IMR-90 (cell line): ENCODE measurements around the gene KCNMA1. TPM values are rescaled to one million over a fixed set of nuclear protein-coding genes. Genes with fewer than 3 reads are reported as not detected.

Source experiments
- ATAC-seq: fragments of 200-7000 bp; cut with Tn5 transposase; 2 replicates; pipeline ENCODE4 v1.9.1; 2020; ENCODE audit warnings: low read depth, mild to moderate bottlenecking, moderate library complexity
- BruUV-seq: library from RNA; stranded (reverse); fragments of 400-500 nt; replicated peaks from 2 replicates; lab custom pipeline; 2021; lab: Mats Ljungman, UMichigan
- CTCF ChIA-PET: fragments of 300-600 bp; formaldehyde crosslinking; extraction: SDS; loops from one replicate; lab custom pipeline; 2021; ENCODE audit warnings: antibody characterized with exemption; lab: Yijun Ruan, JAX
- POLR2A ChIA-PET: fragments of 300-600 bp; sonication (Branson Sonifier 250); formaldehyde crosslinking; loops from one replicate; lab custom pipeline; 2022; ENCODE audit warnings: antibody characterized with exemption; ENCODE audit not compliant: unreplicated experiment; lab: Charles Lee
- DNase-seq: peaks from one replicate; pipeline ENCODE4 v3.0.0; 2013
- H2AFZ ChIP-seq: replicated peaks from 2 replicates; pipeline ENCODE3; 2013; ENCODE audit warnings: low read length, mild to moderate bottlenecking; ENCODE audit not compliant: poor library complexity
- H2AK5ac ChIP-seq: 2 replicates; pipeline ENCODE4 v1.6.1; 2013; ENCODE audit warnings: low read depth, low read length, inconsistent platforms
- H2AK9ac ChIP-seq: replicated peaks from 2 replicates; pipeline ENCODE3; 2013; ENCODE audit warnings: mild to moderate bottlenecking, low read depth, low read length, moderate library complexity; ENCODE audit not compliant: poor library complexity
- H2BK120ac ChIP-seq: 2 replicates; pipeline ENCODE4 v1.6.1; 2013; ENCODE audit warnings: low read depth, low read length, inconsistent platforms
- H2BK15ac ChIP-seq: 3 replicates; pipeline ENCODE4 v1.6.1; 2013; ENCODE audit warnings: low read depth, low read length, inconsistent platforms
- H2BK20ac ChIP-seq: 2 replicates; pipeline ENCODE4 v1.6.1; 2013; ENCODE audit warnings: low read depth, mild to moderate bottlenecking, inconsistent platforms, low read length, moderate library complexity
- H2BK5ac ChIP-seq: 2 replicates; pipeline ENCODE4 v1.6.1; 2013; ENCODE audit warnings: mild to moderate bottlenecking, low read depth, low read length, inconsistent platforms; ENCODE audit not compliant: poor library complexity, severe bottlenecking
- H3K14ac ChIP-seq: replicated peaks from 2 replicates; pipeline ENCODE4 v1.6.1; 2013; ENCODE audit warnings: low read depth, low read length, inconsistent platforms
- H3K18ac ChIP-seq: 2 replicates; pipeline ENCODE4 v1.6.1; 2013; ENCODE audit warnings: low read depth, low read length, control low read depth
- H3K23ac ChIP-seq: 2 replicates; pipeline ENCODE4 v1.6.1; 2013; ENCODE audit warnings: low read depth, low read length, inconsistent platforms
- H3K27ac ChIP-seq: 2 replicates; pipeline ENCODE4 v1.5.1; 2013; ENCODE audit warnings: mild to moderate bottlenecking, control low read depth, low read length; ENCODE audit not compliant: insufficient read depth
- H3K27me3 ChIP-seq: 2 replicates; pipeline ENCODE4 v1.6.1; 2013; ENCODE audit warnings: low read length; ENCODE audit not compliant: control insufficient read depth, insufficient read depth
- H3K36me3 ChIP-seq: 2 replicates; pipeline ENCODE4 v1.6.1; 2013; ENCODE audit warnings: low read length, mixed read lengths; ENCODE audit not compliant: control insufficient read depth, insufficient read depth
- H3K4ac ChIP-seq: 2 replicates; pipeline ENCODE4 v1.6.1; 2013; ENCODE audit warnings: low read depth, low read length, inconsistent platforms
- H3K4me1 ChIP-seq: 2 replicates; pipeline ENCODE4 v1.6.1; 2013; ENCODE audit warnings: low read length, mixed read lengths; ENCODE audit not compliant: control insufficient read depth, insufficient read depth
- H3K4me2 ChIP-seq: 2 replicates; pipeline ENCODE4 v1.6.1; 2013; ENCODE audit warnings: low read depth, mild to moderate bottlenecking, control low read depth, low read length, moderate library complexity
- H3K4me3 ChIP-seq: 2 replicates; pipeline ENCODE4 v1.5.1; 2013; ENCODE audit warnings: low read depth, mild to moderate bottlenecking, control low read depth, low read length, moderate library complexity; ENCODE audit not compliant: insufficient read depth
- H3K56ac ChIP-seq: 2 replicates; pipeline ENCODE4 v1.6.1; 2013; ENCODE audit warnings: low read length, inconsistent platforms; ENCODE audit not compliant: insufficient read depth; ENCODE audit errors: extremely low read depth
- H3K79me1 ChIP-seq, 2 experiments: 2 replicates each; pipeline ENCODE4 v1.6.1; 2013; ENCODE audit warnings: low read length in 2 of 2, inconsistent platforms in 1 of 2, low read depth in 1 of 2
- H3K9ac ChIP-seq: 2 replicates; pipeline ENCODE4 v1.6.1; 2013; ENCODE audit warnings: low read depth, low read length, control low read depth
- H3K9me1 ChIP-seq: 2 replicates; pipeline ENCODE4 v1.6.1; 2013; ENCODE audit warnings: low read length, inconsistent platforms; ENCODE audit not compliant: insufficient read depth
- H3K9me3 ChIP-seq: 2 replicates; pipeline ENCODE4 v1.6.1; 2013; ENCODE audit warnings: low read length; ENCODE audit not compliant: control insufficient read depth, insufficient read depth
- H4K20me1 ChIP-seq: 2 replicates; pipeline ENCODE4 v1.6.1; 2013; ENCODE audit warnings: low read length, inconsistent platforms; ENCODE audit not compliant: insufficient read depth
- H4K5ac ChIP-seq: 2 replicates; pipeline ENCODE4 v1.6.1; 2013; ENCODE audit warnings: mild to moderate bottlenecking, low read depth, low read length, control low read depth
- H4K8ac ChIP-seq, 2 experiments: 2 replicates each; pipeline ENCODE4 v1.6.1; 2013; ENCODE audit warnings: low read depth in 2 of 2, low read length in 2 of 2, control low read depth in 1 of 2, inconsistent platforms in 1 of 2
- H4K91ac ChIP-seq: 2 replicates; pipeline ENCODE4 v1.6.1; 2013; ENCODE audit warnings: low read depth, low read length, inconsistent platforms; ENCODE audit not compliant: insufficient read depth
- BHLHE40 ChIP-seq: fragments of 150-350 bp; IDR thresholded peaks from 2 replicates; pipeline ENCODE4 v1.6.1; 2016; ENCODE audit warnings: mild to moderate bottlenecking, low read depth, low read length
- CEBPB ChIP-seq: IDR thresholded peaks from 2 replicates; pipeline ENCODE4 v1.6.1; 2012; ENCODE audit warnings: low read depth, low read length, improper control_type of control experiment
- CHD1 ChIP-seq: IDR thresholded peaks from 2 replicates; pipeline ENCODE4 v1.6.1; 2012; ENCODE audit warnings: low read depth, low read length, improper control_type of control experiment
- FOS ChIP-seq: fragments of 150-350 bp; IDR thresholded peaks from 2 replicates; pipeline ENCODE4 v1.6.1; 2016; ENCODE audit warnings: low read depth, low read length
- MAFK ChIP-seq: IDR thresholded peaks from 2 replicates; pipeline ENCODE4 v1.6.1; 2012; ENCODE audit warnings: low read depth, low read length, improper control_type of control experiment
- MAZ ChIP-seq: IDR thresholded peaks from 2 replicates; pipeline ENCODE4 v1.6.1; 2012; ENCODE audit warnings: low read depth, mild to moderate bottlenecking, low read length, improper control_type of control experiment, moderate library complexity, borderline replicate concordance
- MXI1 ChIP-seq: IDR thresholded peaks from 2 replicates; pipeline ENCODE4 v1.6.1; 2012; ENCODE audit warnings: low read depth, mild to moderate bottlenecking, low read length, moderate library complexity, borderline replicate concordance
- NFE2L2 ChIP-seq: fragments of 150-350 bp; IDR thresholded peaks from 2 replicates; pipeline ENCODE4 v1.6.1; 2016; ENCODE audit warnings: low read depth, mild to moderate bottlenecking, low read length
- POLR2A ChIP-seq: IDR thresholded peaks from 2 replicates; pipeline ENCODE4 v1.6.1; 2012; ENCODE audit warnings: mild to moderate bottlenecking, low read depth, low read length
- RAD21 ChIP-seq: IDR thresholded peaks from 2 replicates; pipeline ENCODE4 v1.6.1; 2012; ENCODE audit warnings: low read length, improper control_type of control experiment
- RCOR1 ChIP-seq: IDR thresholded peaks from 2 replicates; pipeline ENCODE4 v1.6.1; 2012; ENCODE audit warnings: mild to moderate bottlenecking, low read length, improper control_type of control experiment; ENCODE audit not compliant: insufficient replicate concordance
- RFX5 ChIP-seq: IDR thresholded peaks from 2 replicates; pipeline ENCODE4 v1.8.0; 2012; ENCODE audit warnings: low read depth, mild to moderate bottlenecking, low read length, moderate library complexity
- SMC3 ChIP-seq: fragments of 150-350 bp; IDR thresholded peaks from 2 replicates; pipeline ENCODE4 v1.6.1; 2016; ENCODE audit warnings: low read depth, mild to moderate bottlenecking, antibody characterized with exemption, low read length, moderate library complexity
- WGBS, 2 experiments: methylation state at CpG; one replicate each; pipeline versions ENCODE4 v1.1.5 to v1.1.7; 2013; ENCODE audit warnings: missing lambda C conversion rate in 2 of 2; ENCODE audit not compliant: insufficient read length in 1 of 2; ENCODE audit errors: extremely low coverage in 2 of 2; 5-methylcytosine and 5-hydroxymethylcytosine counted together
- dilution Hi-C: fragments of 300-500 bp; cut with HindIII; formaldehyde crosslinking; loops from one replicate; pipeline ENCODE4 v1.14.3; 2018; ENCODE audit warnings: low sequenced_read_pairs; ENCODE audit not compliant: unreplicated experiment
- in situ Hi-C: fragments of 300-500 bp; cut with MboI; formaldehyde crosslinking; loops from 3 replicates; pipeline ENCODE4 v1.14.3; 2019; ENCODE audit warnings: low sequenced_read_pairs, inconsistent platforms, mixed read lengths
- intact Hi-C: fragments of 100-400 bp; cut with micrococcal nuclease; formaldehyde crosslinking; loops from 2 replicates; pipeline ENCODE4 v1.10.0; 2022
- polyA plus RNA-seq, 3 experiments: library from polyadenylated mRNA; depleted of rRNA; stranded (reverse); fragments of >200 nt; gene quantifications; 2 replicates each; pipeline ENCODE4 v1.2.3, GENCODE V29; 2012; ENCODE audit warnings: low replicate concordance in 1 of 3
- total RNA-seq: library from RNA; depleted of rRNA; stranded (reverse); fragments of >200 nt; gene quantifications from 2 replicates; pipeline ENCODE4 v1.2.3, GENCODE V29; 2012
- TF ChIP-seq, protein P1 (sequence below): fragments of 150-350 bp; IDR thresholded peaks from 2 replicates; pipeline ENCODE4 v1.6.1; 2016; ENCODE audit warnings: low read depth, mild to moderate bottlenecking, low read length, moderate library complexity, borderline replicate concordance
- TF ChIP-seq, protein P2 (sequence below): conservative IDR thresholded peaks from 2 replicates; pipeline ENCODE4 v1.5.1; 2012; ENCODE audit warnings: mild to moderate bottlenecking, low read depth, low read length, improper control_type of control experiment
- TF ChIP-seq, protein P3 (sequence below): fragments of 150-350 bp; IDR thresholded peaks from 2 replicates; pipeline ENCODE4 v1.6.1; 2017; ENCODE audit warnings: mild to moderate bottlenecking, antibody characterized with exemption, low read length, low read depth

KCNMA1 gene
- total and polyA plus RNA-seq, 2 of the 4 experiments (the other 2 are of a cell fraction) = 25.6 to 29.6 TPM

DNA sequence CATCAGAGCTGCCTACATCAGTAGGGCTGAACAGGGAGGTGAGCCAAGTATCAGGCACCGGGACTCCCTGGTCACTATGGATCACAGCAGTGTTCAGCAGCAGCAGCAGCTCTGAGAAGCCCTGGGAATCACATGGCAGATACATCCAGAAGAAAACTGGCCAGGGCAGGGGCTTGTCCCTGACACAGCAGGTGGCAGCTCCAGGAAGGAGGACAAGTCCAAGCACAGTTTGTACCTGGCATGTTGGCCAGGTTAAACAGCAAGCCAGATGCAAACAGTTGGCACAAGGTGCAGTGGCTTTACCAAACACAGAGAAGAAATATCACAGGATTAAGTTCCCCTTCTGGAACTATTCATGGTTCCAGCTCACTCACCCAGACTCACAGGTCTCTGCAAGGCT is 139.4 kb downstream of the KCNMA1 start:
- Histone ChIP-seq H3K79me1 (peaks cover 0 to 22% of the 10 kb centered on the region in 2 experiments; a peak in 2 of 4 replicates), H2AK5ac (peak overlapping the region; percentile 47; the same call in 1 of the 2 replicates), H3K4me2 (no peak overlapping the region), H3K23ac (no peak overlapping the region), H2AFZ (no peak overlapping the region), H3K9ac (no peak overlapping the region), H2AK9ac (no peak overlapping the region), H4K20me1 (no peaks in the 10 kb centered on the region), H3K4ac (peak overlapping the region; percentile 8; the same call in 1 of the 2 replicates), H2BK15ac (no peak overlapping the region), H3K4me3 (no peak overlapping the region), H2BK120ac (no peak overlapping the region), H3K27ac (no peak overlapping the region), H3K14ac (no peak overlapping the region), H4K5ac (no peak overlapping the region), H3K56ac (no peak overlapping the region), H4K8ac (no peak overlapping the region), H3K9me3 (no peaks in the 10 kb centered on the region), H3K36me3 (no peaks in the 10 kb centered on the region), H2BK5ac (no peak overlapping the region), H3K18ac (no peak overlapping the region), H3K9me1 (peaks cover 18% of the 10 kb centered on the region), H2BK20ac (no peak overlapping the region), H3K27me3 (no peaks in the 10 kb centered on the region), H3K4me1 (peaks cover 22% of the 10 kb centered on the region), H4K91ac (no peak overlapping the region)
- no peak for DNase-seq
- intact Hi-C loops = no loop called here
- no peak for ATAC-seq
- in situ Hi-C loops = no loop called here
- ChIA-PET POLR2A (no interaction called here), CTCF (no interaction called here)
- BruUV-seq = no TSS peak
- dilution Hi-C loops = no loop called here
- 75% methylated on average over 1 of the region's 1 CpG; no CpG with 5 or more reads in 1 of the 2 experiments for WGBS, 2 experiments
- TF ChIP-seq FOS (no peak), NFE2L2 (no peak), SMC3 (no peak), CEBPB (no peak), RFX5 (no peak), RAD21 (no peak), CHD1 (no peak), MXI1 (no peak), MAFK (no peak), RCOR1 (no peak), POLR2A (no peak), BHLHE40 (no peak), MAZ (no peak)
- TF ChIP-seq, protein P1, sequence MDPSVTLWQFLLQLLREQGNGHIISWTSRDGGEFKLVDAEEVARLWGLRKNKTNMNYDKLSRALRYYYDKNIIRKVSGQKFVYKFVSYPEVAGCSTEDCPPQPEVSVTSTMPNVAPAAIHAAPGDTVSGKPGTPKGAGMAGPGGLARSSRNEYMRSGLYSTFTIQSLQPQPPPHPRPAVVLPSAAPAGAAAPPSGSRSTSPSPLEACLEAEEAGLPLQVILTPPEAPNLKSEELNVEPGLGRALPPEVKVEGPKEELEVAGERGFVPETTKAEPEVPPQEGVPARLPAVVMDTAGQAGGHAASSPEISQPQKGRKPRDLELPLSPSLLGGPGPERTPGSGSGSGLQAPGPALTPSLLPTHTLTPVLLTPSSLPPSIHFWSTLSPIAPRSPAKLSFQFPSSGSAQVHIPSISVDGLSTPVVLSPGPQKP = no peak
- TF ChIP-seq, protein P2, sequence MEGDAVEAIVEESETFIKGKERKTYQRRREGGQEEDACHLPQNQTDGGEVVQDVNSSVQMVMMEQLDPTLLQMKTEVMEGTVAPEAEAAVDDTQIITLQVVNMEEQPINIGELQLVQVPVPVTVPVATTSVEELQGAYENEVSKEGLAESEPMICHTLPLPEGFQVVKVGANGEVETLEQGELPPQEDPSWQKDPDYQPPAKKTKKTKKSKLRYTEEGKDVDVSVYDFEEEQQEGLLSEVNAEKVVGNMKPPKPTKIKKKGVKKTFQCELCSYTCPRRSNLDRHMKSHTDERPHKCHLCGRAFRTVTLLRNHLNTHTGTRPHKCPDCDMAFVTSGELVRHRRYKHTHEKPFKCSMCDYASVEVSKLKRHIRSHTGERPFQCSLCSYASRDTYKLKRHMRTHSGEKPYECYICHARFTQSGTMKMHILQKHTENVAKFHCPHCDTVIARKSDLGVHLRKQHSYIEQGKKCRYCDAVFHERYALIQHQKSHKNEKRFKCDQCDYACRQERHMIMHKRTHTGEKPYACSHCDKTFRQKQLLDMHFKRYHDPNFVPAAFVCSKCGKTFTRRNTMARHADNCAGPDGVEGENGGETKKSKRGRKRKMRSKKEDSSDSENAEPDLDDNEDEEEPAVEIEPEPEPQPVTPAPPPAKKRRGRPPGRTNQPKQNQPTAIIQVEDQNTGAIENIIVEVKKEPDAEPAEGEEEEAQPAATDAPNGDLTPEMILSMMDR = no peak
- TF ChIP-seq, protein P3, sequence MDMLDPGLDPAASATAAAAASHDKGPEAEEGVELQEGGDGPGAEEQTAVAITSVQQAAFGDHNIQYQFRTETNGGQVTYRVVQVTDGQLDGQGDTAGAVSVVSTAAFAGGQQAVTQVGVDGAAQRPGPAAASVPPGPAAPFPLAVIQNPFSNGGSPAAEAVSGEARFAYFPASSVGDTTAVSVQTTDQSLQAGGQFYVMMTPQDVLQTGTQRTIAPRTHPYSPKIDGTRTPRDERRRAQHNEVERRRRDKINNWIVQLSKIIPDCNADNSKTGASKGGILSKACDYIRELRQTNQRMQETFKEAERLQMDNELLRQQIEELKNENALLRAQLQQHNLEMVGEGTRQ = no peak
